Nephron progenitor cell (in vitro differentiated cells): Measurements from ENCODE around the gene JMJD7.

ENCODE experiments used
- DNase-seq: peaks from one replicate; pipeline ENCODE4 v3.0.0; 2021
- H3K27ac Mint-ChIP-seq: 2 replicates; pipeline ENCODE4 v1.8.0; 2021; ENCODE audit warnings: mild to moderate bottlenecking, moderate library complexity, mixed read lengths
- H3K27me3 Mint-ChIP-seq: 2 replicates; pipeline ENCODE4 v1.8.0; 2021; ENCODE audit warnings: mild to moderate bottlenecking, low read depth, mixed read lengths; ENCODE audit not compliant: poor library complexity
- H3K36me3 Mint-ChIP-seq: 2 replicates; pipeline ENCODE4 v1.8.0; 2021; ENCODE audit warnings: low read depth, mixed read lengths
- H3K4me1 Mint-ChIP-seq: 2 replicates; pipeline ENCODE4 v1.8.0; 2021; ENCODE audit warnings: mixed read lengths
- H3K4me3 Mint-ChIP-seq: 2 replicates; pipeline ENCODE4 v1.8.0; 2021; ENCODE audit warnings: mild to moderate bottlenecking, moderate library complexity, mixed read lengths
- H3K9me3 Mint-ChIP-seq: 2 replicates; pipeline ENCODE4 v1.8.0; 2021; ENCODE audit warnings: mild to moderate bottlenecking, moderate library complexity, mixed read lengths
- TF ChIP-seq, protein P1 (sequence below): fragments of 200-600 bp; sonication (generic); IDR thresholded peaks from 2 replicates; pipeline ENCODE4 v1.5.0; 2021; ENCODE audit warnings: antibody characterized with exemption

The JMJD7 gene

DNA sequence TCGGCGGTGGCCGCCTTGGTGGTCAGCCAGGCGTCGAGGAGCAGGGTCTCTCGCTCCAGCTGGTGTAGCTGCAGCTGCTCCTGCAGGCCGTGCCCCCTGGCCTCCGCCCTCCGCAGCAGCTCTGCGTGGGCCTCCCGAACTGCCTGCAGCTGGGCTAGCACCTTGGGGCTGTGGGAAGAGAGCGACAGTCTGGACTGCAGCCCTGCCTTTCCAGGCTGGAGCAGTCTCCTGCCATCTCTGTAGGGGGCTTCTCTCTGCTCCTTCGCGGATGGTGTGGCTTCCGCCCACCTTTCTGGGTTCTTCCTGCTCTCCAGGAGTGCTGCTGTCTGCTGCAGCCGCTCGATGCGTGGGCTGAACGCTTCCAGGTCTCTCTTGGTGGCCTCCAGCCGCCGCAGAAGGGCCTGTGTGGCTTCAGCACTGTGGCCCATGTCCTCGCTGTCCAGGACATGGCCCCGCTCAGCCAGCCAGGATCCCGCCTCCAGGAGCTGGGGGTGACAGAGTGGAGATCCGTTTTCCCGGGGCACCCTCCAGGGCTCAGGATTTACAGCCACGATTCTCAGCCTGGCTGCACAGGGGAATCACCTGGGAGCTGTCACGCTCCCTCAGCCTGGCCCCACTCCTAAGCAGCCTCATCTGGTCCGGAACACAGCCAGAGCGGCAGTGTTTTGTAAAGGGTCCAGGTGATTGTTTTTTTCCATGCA lies 27.5 kb downstream of the JMJD7 start:
- peaks cover 4% of the 10 kb centered on the region for H3K27me3 Mint-ChIP-seq
- peak overlapping the region; percentile 89 for H3K27ac Mint-ChIP-seq
- H3K4me1 Mint-ChIP-seq = peaks cover 69% of the 10 kb centered on the region
- no peaks in the 10 kb centered on the region for H3K9me3 Mint-ChIP-seq
- TF ChIP-seq, protein P1, sequence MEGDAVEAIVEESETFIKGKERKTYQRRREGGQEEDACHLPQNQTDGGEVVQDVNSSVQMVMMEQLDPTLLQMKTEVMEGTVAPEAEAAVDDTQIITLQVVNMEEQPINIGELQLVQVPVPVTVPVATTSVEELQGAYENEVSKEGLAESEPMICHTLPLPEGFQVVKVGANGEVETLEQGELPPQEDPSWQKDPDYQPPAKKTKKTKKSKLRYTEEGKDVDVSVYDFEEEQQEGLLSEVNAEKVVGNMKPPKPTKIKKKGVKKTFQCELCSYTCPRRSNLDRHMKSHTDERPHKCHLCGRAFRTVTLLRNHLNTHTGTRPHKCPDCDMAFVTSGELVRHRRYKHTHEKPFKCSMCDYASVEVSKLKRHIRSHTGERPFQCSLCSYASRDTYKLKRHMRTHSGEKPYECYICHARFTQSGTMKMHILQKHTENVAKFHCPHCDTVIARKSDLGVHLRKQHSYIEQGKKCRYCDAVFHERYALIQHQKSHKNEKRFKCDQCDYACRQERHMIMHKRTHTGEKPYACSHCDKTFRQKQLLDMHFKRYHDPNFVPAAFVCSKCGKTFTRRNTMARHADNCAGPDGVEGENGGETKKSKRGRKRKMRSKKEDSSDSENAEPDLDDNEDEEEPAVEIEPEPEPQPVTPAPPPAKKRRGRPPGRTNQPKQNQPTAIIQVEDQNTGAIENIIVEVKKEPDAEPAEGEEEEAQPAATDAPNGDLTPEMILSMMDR = no peak
- H3K4me3 Mint-ChIP-seq = peak overlapping the region; percentile 77
- no peaks in the 10 kb centered on the region for H3K36me3 Mint-ChIP-seq
- DNase-seq = peak; percentile 61

DNA sequence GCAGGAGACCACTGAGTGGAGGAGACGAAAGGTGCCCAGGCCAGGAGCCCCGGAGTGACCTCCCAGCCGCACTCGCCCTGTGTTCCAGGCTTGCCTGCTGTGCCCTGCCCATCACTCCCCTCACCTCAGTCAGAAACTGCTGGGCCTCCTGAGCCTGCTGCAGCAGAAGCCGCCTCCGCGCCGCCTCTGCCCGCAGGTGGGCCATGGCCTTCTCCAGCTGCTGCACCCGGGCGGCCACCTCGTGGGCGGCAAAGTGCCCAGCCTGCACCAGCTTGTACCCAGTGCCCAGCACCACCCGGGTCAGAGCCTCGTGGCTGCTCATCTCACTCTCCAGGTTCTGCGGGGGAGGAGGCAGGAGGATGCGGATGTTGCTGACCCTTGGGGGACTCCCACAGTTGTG lies 28.4 kb downstream of the JMJD7 start:
- peaks cover 4% of the 10 kb centered on the region for H3K27me3 Mint-ChIP-seq
- no peaks in the 10 kb centered on the region for H3K9me3 Mint-ChIP-seq
- no peak overlapping the region for H3K4me3 Mint-ChIP-seq
- peaks cover 71% of the 10 kb centered on the region for H3K4me1 Mint-ChIP-seq
- TF ChIP-seq, protein P1 = no peak
- no peak overlapping the region for H3K27ac Mint-ChIP-seq
- H3K36me3 Mint-ChIP-seq = no peaks in the 10 kb centered on the region
- DNase-seq = no peak

GRCh38 chr15:41856716-41857115 lies 28.8 kb downstream of the JMJD7 start:
- Mint-ChIP-seq H3K4me3 (no peak overlapping the region), H3K27me3 (peaks cover 4% of the 10 kb centered on the region), H3K27ac (no peak overlapping the region), H3K36me3 (no peaks in the 10 kb centered on the region), H3K9me3 (no peaks in the 10 kb centered on the region), H3K4me1 (peaks cover 74% of the 10 kb centered on the region)
- no peak for DNase-seq
- TF ChIP-seq, protein P1 = no peak

- no peak overlapping the region for H3K4me3 Mint-ChIP-seq
- no peak for DNase-seq
These were observed 29.4 kb downstream of the JMJD7 start for GRCh38 chr15:41857316-41857715.

DNA sequence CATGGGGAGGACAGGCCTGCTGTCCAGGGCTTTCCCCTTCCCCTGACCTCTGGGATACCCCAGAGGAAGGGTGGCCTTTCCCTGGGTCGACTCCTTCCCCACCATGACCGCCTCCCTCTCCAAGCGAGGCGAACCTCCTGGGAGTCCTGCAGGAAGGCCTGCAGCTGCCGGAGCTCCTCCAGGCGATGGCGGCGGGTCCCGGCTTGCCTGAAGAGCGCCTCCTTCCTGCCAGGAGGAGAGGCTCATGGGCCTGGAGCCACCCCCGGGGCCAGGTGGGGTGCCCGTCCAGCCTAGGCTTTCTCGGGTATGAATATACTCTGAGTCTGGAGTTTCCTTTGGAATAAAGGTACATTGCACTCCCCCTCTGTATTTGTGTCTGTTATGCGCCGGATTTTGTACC lies 30.9 kb downstream of the JMJD7 start:
- DNase-seq = no peak
- H3K4me3 Mint-ChIP-seq = no peak overlapping the region
- peaks cover 4% of the 10 kb centered on the region for H3K27me3 Mint-ChIP-seq
- H3K27ac Mint-ChIP-seq = peak overlapping the region; percentile 22
- H3K36me3 Mint-ChIP-seq = no peaks in the 10 kb centered on the region
- TF ChIP-seq, protein P1 = no peak
- peaks cover 80% of the 10 kb centered on the region for H3K4me1 Mint-ChIP-seq
- no peaks in the 10 kb centered on the region for H3K9me3 Mint-ChIP-seq

More at GRCh38 chr15:41857316-41857715, 29.4 kb downstream of the JMJD7 start:
- H3K9me3 Mint-ChIP-seq = no peaks in the 10 kb centered on the region
- no peaks in the 10 kb centered on the region for H3K36me3 Mint-ChIP-seq
- H3K27ac Mint-ChIP-seq = no peak overlapping the region
- TF ChIP-seq, protein P1 = no peak
- H3K27me3 Mint-ChIP-seq = peaks cover 4% of the 10 kb centered on the region
- H3K4me1 Mint-ChIP-seq = peaks cover 79% of the 10 kb centered on the region
